Measurements from ENCODE around the gene IFNA14.
"Not testable (repeated sequence)": the region's sequence is repeated elsewhere in the genome, so short reads cannot be mapped to it uniquely, and the experiment has no call there.

GRCh38 chr9:21217211-21217610 is 22.6 kb downstream of the IFNA14 start, which contains the start of gene IFNA16:
- TF ChIP-seq E2F5 (CRISPR knock-in tag; IDR thresholded peaks at IDR 0.05); CTCF (IDR thresholded peaks at IDR 0.05); ATF1 (CRISPR knock-in tag; IDR thresholded peaks at IDR 0.05); ZBTB21 (CRISPR knock-in tag; IDR thresholded peaks at IDR 0.05; ENCODE audit: borderline replicate concordance); ATF3 (CRISPR knock-in tag; conservative IDR thresholded peaks at IDR 0.05); STAT6 (CRISPR knock-in tag; conservative IDR thresholded peaks at IDR 0.05; ENCODE audit: low read depth); ZNF138 (CRISPR knock-in tag; conservative IDR thresholded peaks at IDR 0.05); ATF2 (CRISPR knock-in tag; IDR thresholded peaks at IDR 0.05; ENCODE audit: borderline replicate concordance, low read depth); ZNF416 (CRISPR knock-in tag; IDR thresholded peaks at IDR 0.05): not testable (repeated sequence)
